Kidney (tissue), 14 donors: ENCODE measurements around the gene ASIC5. TPM values are rescaled to one million over a fixed set of nuclear protein-coding genes. Genes with fewer than 3 reads are reported as not detected.

Source experiments
- DNase-seq, 5 donors: peaks; one replicate each; pipeline ENCODE4 v3.0.0-alpha.2; 2013 to 2020
- FAIRE-seq: peaks from 2 replicates; lab custom pipeline; 2012; peaks lifted over from hg19 to GRCh38; lab: Jason Lieb, UNC
- H3K27ac ChIP-seq, 2 donors: one replicate each; pipeline ENCODE4 v1.7.0; 2013; ENCODE audit warnings: low read depth in 2 of 2, low read length in 2 of 2, inconsistent platforms in 1 of 2
- H3K27me3 ChIP-seq: one replicate; pipeline ENCODE4 v1.7.1; 2013; ENCODE audit warnings: low read length, inconsistent platforms; ENCODE audit not compliant: control insufficient read depth, insufficient read depth
- H3K36me3 ChIP-seq, 3 donors: one replicate each; pipeline versions ENCODE4 v1.7.0 to v1.7.1; 2013; ENCODE audit warnings: low read length in 3 of 3, control low read depth in 1 of 3, inconsistent platforms in 1 of 3; ENCODE audit not compliant: insufficient read depth in 3 of 3, control insufficient read depth in 2 of 3
- H3K4me1 ChIP-seq, 3 donors: one replicate each; pipeline versions ENCODE4 v1.7.0 to v1.7.1; 2013; ENCODE audit warnings: low read length in 3 of 3, inconsistent platforms in 1 of 3, low read depth in 1 of 3; ENCODE audit not compliant: control insufficient read depth in 2 of 3, insufficient read depth in 2 of 3
- H3K4me3 ChIP-seq, 3 donors: one replicate each; pipeline versions ENCODE4 v1.7.0 to v1.8.1; 2013; ENCODE audit warnings: low read length in 3 of 3, control low read depth in 1 of 3, inconsistent platforms in 1 of 3
- H3K9ac ChIP-seq, 3 donors: one replicate each; pipeline versions ENCODE4 v1.7.0 to v1.7.1; 2013; ENCODE audit warnings: low read length in 3 of 3, control low read depth in 1 of 3, inconsistent platforms in 1 of 3
- H3K9me3 ChIP-seq, 3 donors: one replicate each; pipeline versions ENCODE4 v1.7.0 to v1.7.1; 2013; ENCODE audit warnings: low read length in 3 of 3, control low read depth in 1 of 3, inconsistent platforms in 1 of 3; ENCODE audit not compliant: control insufficient read depth in 2 of 3, insufficient read depth in 1 of 3
- CTCF ChIP-seq: IDR thresholded peaks from 3 replicates; pipeline ENCODE4 v1.5.1; 2012; ENCODE audit warnings: mild to moderate bottlenecking, moderate library complexity, borderline replicate concordance; ENCODE audit not compliant: insufficient read depth; ENCODE audit errors: extremely low read depth
- intact Hi-C: fragments of 100-400 bp; cut with DNase I; formaldehyde crosslinking; loops from one replicate; pipeline ENCODE4 v1.11.1; 2022
- polyA plus RNA-seq: library from polyadenylated mRNA; stranded (reverse); fragments of 350-450 nt; fragmentation: Illumina TruSeq; extraction: RNeasy Lipid Tissue Mini Kit (QIAGEN cat#74804); gene quantifications from one replicate; pipeline ENCODE4 v1.2.3, GENCODE V29; 2014; ENCODE audit warnings: low read depth, low replicate concordance; ENCODE audit not compliant: insufficient read depth
- total RNA-seq: library from RNA; stranded (reverse); fragmentation: NEBNext Ultra II Directional; extraction: Animal tissue kit (Norgen Biotek cat#: 25700); gene quantifications from one replicate; pipeline ENCODE4 v1.2.1, GENCODE V29; 2021
- donor health status: control.
- donor health status: control.
- donor health status: control.
- donor health status: control.
- donor health status: control.
- donor health status: DM: yes; HTN: yes; CAD: no.
- donor health status: Normal renal cell carcinoma (clear cell type).

ASIC5 gene
- total and polyA plus RNA-seq, 2 donors from 2014 or later = not detected

- intact Hi-C loops = loop anchor here (5.0 kb wide), 1 partner anchor 348 kb away; no protein-coding TSS in a partner anchor
- Histone ChIP-seq H3K4me3 (no peak overlapping the region), H3K27ac (no peak overlapping the region), H3K36me3 (no peaks in the 10 kb centered on the region), H3K27me3 (no peaks in the 10 kb centered on the region), H3K4me1 (peaks cover 0 to 2% (median 0%) of the 10 kb centered on the region in 3 donors), H3K9ac (no peak overlapping the region), H3K9me3 (no peaks in the 10 kb centered on the region)
- no peak for FAIRE-seq
- no peak for TF ChIP-seq CTCF
- DNase-seq = no peak
Measured at GRCh38 chr4:155789982-155790381, 76.1 kb downstream of the ASIC5 start.

DNA sequence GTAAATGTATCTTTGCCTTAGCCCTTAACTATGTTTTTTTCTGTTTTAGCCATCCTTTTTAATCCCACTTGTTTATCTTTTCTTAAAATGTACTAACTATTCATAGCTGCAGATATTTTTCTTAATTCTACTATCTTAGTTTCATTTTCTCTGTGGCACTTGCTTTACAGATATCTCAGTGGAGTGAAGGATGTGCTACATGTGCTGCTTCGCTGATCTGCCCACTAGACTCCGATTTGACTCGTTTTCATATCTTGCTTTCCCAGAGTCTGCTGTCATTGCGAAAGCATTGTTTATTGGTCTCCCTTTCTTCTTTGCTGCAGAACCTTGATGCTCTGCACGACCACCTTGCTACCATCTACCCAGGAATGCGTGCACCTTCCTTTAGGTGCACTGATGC lies 76.7 kb downstream of the ASIC5 start:
- intact Hi-C loops = loop anchor here (5.0 kb wide), 1 partner anchor 347 kb away; no protein-coding TSS in a partner anchor
- H3K4me3 ChIP-seq = no peak overlapping the region
- H3K9ac ChIP-seq = no peak overlapping the region
- no peaks in the 10 kb centered on the region for H3K9me3 ChIP-seq
- FAIRE-seq = no peak
- no peaks in the 10 kb centered on the region for H3K36me3 ChIP-seq
- H3K27ac ChIP-seq = no peak overlapping the region
- TF ChIP-seq CTCF = no peak
- no peak for DNase-seq
- peaks cover 0 to 2% (median 0%) of the 10 kb centered on the region in 3 donors for H3K4me1 ChIP-seq
- H3K27me3 ChIP-seq = no peaks in the 10 kb centered on the region

- FAIRE-seq (peak; percentile 81), DNase-seq (peak in 3 of 5 donors; percentile 17 to 81 (median 80))
- peak overlapping the region in 1 of 3 donors; percentile 31 for H3K9ac ChIP-seq
- peaks cover 0 to 2% (median 0%) of the 10 kb centered on the region in 3 donors for H3K4me1 ChIP-seq
- no peaks in the 10 kb centered on the region for H3K9me3 ChIP-seq
- intact Hi-C loops = loop anchor here (5.0 kb wide), 1 partner anchor 345 kb away; no protein-coding TSS in a partner anchor
- no peaks in the 10 kb centered on the region for H3K36me3 ChIP-seq
- peak; percentile 91 for TF ChIP-seq CTCF
- H3K27me3 ChIP-seq = no peaks in the 10 kb centered on the region
- no peak overlapping the region for H3K27ac ChIP-seq
- H3K4me3 ChIP-seq = peak overlapping the region in 2 of 3 donors; percentile 18 to 35
Measured at GRCh38 chr4:155787113-155787710, 78.9 kb downstream of the ASIC5 start.
